Measurements from ENCODE around the gene OR10A4. TPM values are rescaled to one million over a fixed set of nuclear protein-coding genes. Genes with fewer than 3 reads are reported as not detected.
A peak's percentile ranks its signal among the peaks of the same experiment; 100 is the strongest.

OR10A4 gene
- polyA plus RNA-seq, 6 donors from 2014 or later = not detected

DNA sequence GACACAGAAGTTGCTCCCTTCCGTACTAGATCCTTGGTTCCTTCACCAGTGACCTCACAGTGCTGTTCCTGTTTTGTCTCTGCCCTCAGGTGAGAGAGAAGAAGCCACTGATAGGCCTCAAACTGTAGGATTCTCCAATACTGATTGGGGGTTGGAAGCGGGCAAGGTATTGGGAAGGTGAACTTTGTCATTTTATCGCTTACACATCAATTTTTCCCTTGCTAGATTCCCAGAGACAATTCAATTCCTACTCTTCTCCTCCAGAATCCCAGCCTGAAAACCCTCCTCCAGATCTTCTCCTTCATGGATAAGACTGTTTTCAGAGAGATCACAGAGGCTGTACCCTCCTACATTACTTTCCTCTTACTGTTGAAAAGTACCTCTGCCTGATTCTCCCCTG is 35.0 kb downstream of the OR10A4 start:
- no peaks in the 10 kb centered on the region for H3K36me3 Mint-ChIP-seq
- H3K27me3 Mint-ChIP-seq = no peaks in the 10 kb centered on the region
- H3K27ac Mint-ChIP-seq = peak overlapping the region in 1 of 6 donors; percentile 49
- H3K4me1 Mint-ChIP-seq = no peaks in the 10 kb centered on the region
- DNase-seq (no peak), ATAC-seq (ENCODE audit: low read depth in 2 of 2) (no peak)
- H3K4me3 Mint-ChIP-seq = no peak overlapping the region
- peaks cover 0 to 3% (median 0%) of the 10 kb centered on the region in 7 donors for H3K9me3 Mint-ChIP-seq

GRCh38 chr11:6911948-6912347 is 35.5 kb downstream of the OR10A4 start:
- peaks cover 0 to 3% (median 0%) of the 10 kb centered on the region in 7 donors for H3K9me3 Mint-ChIP-seq
- H3K27me3 Mint-ChIP-seq = no peaks in the 10 kb centered on the region
- no peak for DNase-seq
- H3K4me1 Mint-ChIP-seq = no peaks in the 10 kb centered on the region
- no peak overlapping the region for H3K27ac Mint-ChIP-seq
- H3K36me3 Mint-ChIP-seq = no peaks in the 10 kb centered on the region
- no peak overlapping the region for H3K4me3 Mint-ChIP-seq
- no peak for ATAC-seq (ENCODE audit: low read depth in 2 of 2)

GRCh38 chr11:6919698-6920097 is 43.3 kb downstream of the OR10A4 start:
- Mint-ChIP-seq H3K9me3 (peaks cover 0 to 11% (median 3%) of the 10 kb centered on the region in 7 donors), H3K27me3 (peaks cover 19 to 53% (median 37%) of the 10 kb centered on the region in 3 donors), H3K36me3 (no peaks in the 10 kb centered on the region), H3K27ac (no peak overlapping the region), H3K4me1 (no peaks in the 10 kb centered on the region), H3K4me3 (no peak overlapping the region)
- no peak for DNase-seq
- no peak for ATAC-seq (ENCODE audit: low read depth in 2 of 2)

- DNase-seq = no peak
- Mint-ChIP-seq H3K4me1 (peaks cover 0 to 2% (median 1%) of the 10 kb centered on the region in 3 donors), H3K36me3 (no peaks in the 10 kb centered on the region), H3K27ac (no peak within 1 kb of the TSS), H3K9me3 (peaks cover 0 to 11% (median 3%) of the 10 kb centered on the region in 7 donors), H3K27me3 (peaks cover 24 to 63% (median 44%) of the 10 kb centered on the region in 3 donors), H3K4me3 (no peak within 1 kb of the TSS)
- no peak for ATAC-seq (ENCODE audit: low read depth in 2 of 2)
Measured at GRCh38 chr11:6920702-6921101, 44.3 kb downstream of the OR10A4 start, which contains the start of gene OR2D3. OR2D3 (plus strand) TSS chr11:6921002; CDS start chr11:6921002, 0 bp downstream.

GRCh38 chr11:6925007-6925577 is 48.7 kb downstream of the OR10A4 start:
- peaks cover 0 to 9% (median 2%) of the 10 kb centered on the region in 7 donors for H3K9me3 Mint-ChIP-seq
- H3K27me3 Mint-ChIP-seq = peaks cover 40 to 77% (median 53%) of the 10 kb centered on the region in 3 donors
- H3K27ac Mint-ChIP-seq = no peak overlapping the region
- H3K4me1 Mint-ChIP-seq = peaks cover 18 to 25% (median 23%) of the 10 kb centered on the region in 3 donors
- DNase-seq (no peak), ATAC-seq (ENCODE audit: low read depth in 2 of 2) (no peak)
- peak overlapping the region in 2 of 8 donors; percentile 81 to 91 for H3K4me3 Mint-ChIP-seq
- H3K36me3 Mint-ChIP-seq = no peaks in the 10 kb centered on the region

GRCh38 chr11:6925636-6926207 is 49.3 kb downstream of the OR10A4 start:
- Mint-ChIP-seq H3K4me3 (peak overlapping the region; percentile 69 to 94 (median 87)), H3K9me3 (peaks cover 0 to 9% (median 0%) of the 10 kb centered on the region in 7 donors), H3K4me1 (peaks cover 18 to 25% (median 23%) of the 10 kb centered on the region in 3 donors), H3K27ac (peak overlapping the region in 3 of 6 donors; percentile 22 to 91 (median 28)), H3K36me3 (no peaks in the 10 kb centered on the region), H3K27me3 (peaks cover 40 to 83% (median 59%) of the 10 kb centered on the region in 3 donors)
- no peak for ATAC-seq (ENCODE audit: low read depth in 2 of 2)
- no peak for DNase-seq

GRCh38 chr11:6926208-6927029 is 50.0 kb downstream of the OR10A4 start, which contains the start of gene ZNF215:
ZNF215 (plus strand) TSS chr11:6926426; CDS start chr11:6932273, 5,847 bp downstream.
- H3K27ac Mint-ChIP-seq = peak within 1 kb of the TSS in 5 of 6 donors; percentile 22 to 91 (median 44)
- H3K9me3 Mint-ChIP-seq = peaks cover 0 to 6% (median 0%) of the 10 kb centered on the region in 7 donors
- H3K27me3 Mint-ChIP-seq = peaks cover 36 to 77% (median 53%) of the 10 kb centered on the region in 3 donors
- peaks cover 18 to 25% (median 23%) of the 10 kb centered on the region in 3 donors for H3K4me1 Mint-ChIP-seq
- H3K4me3 Mint-ChIP-seq = peak within 1 kb of the TSS; percentile 69 to 94 (median 87)
- DNase-seq = no peak
- H3K36me3 Mint-ChIP-seq = no peaks in the 10 kb centered on the region
- ATAC-seq (ENCODE audit: low read depth in 2 of 2) = peak; percentile 30 to 44

GRCh38 chr11:6927030-6927617 is 50.7 kb downstream of the OR10A4 start:
- Mint-ChIP-seq H3K36me3 (no peaks in the 10 kb centered on the region), H3K27me3 (peaks cover 30 to 72% (median 48%) of the 10 kb centered on the region in 3 donors), H3K27ac (peak overlapping the region in 2 of 6 donors; percentile 44 to 91), H3K4me3 (peak overlapping the region in 7 of 8 donors; percentile 69 to 94 (median 88)), H3K9me3 (peaks cover 0 to 3% (median 0%) of the 10 kb centered on the region in 7 donors), H3K4me1 (peaks cover 18 to 25% (median 23%) of the 10 kb centered on the region in 3 donors)
- peak; percentile 84 to 85 for ATAC-seq (ENCODE audit: low read depth in 2 of 2)
- no peak for DNase-seq

Other genes with a start within 250 kb of the OR10A4 start
- under 1 TPM in 5 of 6 donors, not detected in 1; 0.07 to 0.85 (median 0.19) TPM for gene DCHS1, start 220.8 kb upstream of the OR10A4 start, polyA plus RNA-seq (ENCODE audit: low read depth in 6 of 6)
- gene MRPL17, start 193.3 kb upstream of the OR10A4 start, polyA plus RNA-seq (ENCODE audit: low read depth in 6 of 6) = 10 to 100 TPM in 5 of 6 donors, 1 to 10 TPM in 1; 9.7 to 16.0 (median 11.7) TPM
- gene OR2AG2, start 104.6 kb upstream of the OR10A4 start, polyA plus RNA-seq (ENCODE audit: low read depth in 6 of 6) = not detected
- not detected for gene OR2AG1, start 93.6 kb upstream of the OR10A4 start, polyA plus RNA-seq (ENCODE audit: low read depth in 6 of 6)
- gene OR6A2, start 76.9 kb upstream of the OR10A4 start, polyA plus RNA-seq (ENCODE audit: low read depth in 6 of 6) = not detected
- not detected for gene OR10A5, start 30.9 kb upstream of the OR10A4 start, polyA plus RNA-seq (ENCODE audit: low read depth in 6 of 6)
- gene OR10A2, start 13.6 kb upstream of the OR10A4 start, polyA plus RNA-seq (ENCODE audit: low read depth in 6 of 6) = not detected
- not detected for gene OR2D2, start 15.9 kb downstream of the OR10A4 start, polyA plus RNA-seq (ENCODE audit: low read depth in 6 of 6)
- not detected for gene OR2D3, start 44.4 kb downstream of the OR10A4 start, polyA plus RNA-seq (ENCODE audit: low read depth in 6 of 6)
- under 1 TPM in 3 of 6 donors, not detected in 3; 0.17 to 0.47 (median 0.23) TPM for gene ZNF215, start 49.8 kb downstream of the OR10A4 start, polyA plus RNA-seq (ENCODE audit: low read depth in 6 of 6)
- not detected for gene ZNF214, start 143.7 kb downstream of the OR10A4 start, polyA plus RNA-seq (ENCODE audit: low read depth in 6 of 6)
- gene NLRP14, start 143.9 kb downstream of the OR10A4 start, polyA plus RNA-seq (ENCODE audit: low read depth in 6 of 6) = not detected
- gene RBMXL2, start 212.4 kb downstream of the OR10A4 start, polyA plus RNA-seq (ENCODE audit: low read depth in 6 of 6) = not detected